HL-60/S4 treated with phorbol 12-myristate 13-acetate at 8.2 ng/mL for 4 days and 3 days (cell line): ENCODE results near the gene PRR19.

ENCODE experiments used
- in situ Hi-C: fragments of 300-500 bp; cut with MboI; formaldehyde crosslinking; loops from 2 replicates; pipeline ENCODE4 v1.15.0; 2022; ENCODE audit warnings: low sequenced_read_pairs

The PRR19 gene

GRCh38 chr19:42293948-42294347, 8.0 kb upstream of the PRR19 start:
- in situ Hi-C loops: no loop called here

GRCh38 chr19:42294471-42295137, 7.3 kb upstream of the PRR19 start:
- in situ Hi-C loops: no loop called here

GRCh38 chr19:42295342-42295741, 6.6 kb upstream of the PRR19 start:
- in situ Hi-C loops: no loop called here

- in situ Hi-C loops: no loop called here
These were observed 6.0 kb upstream of the PRR19 start for GRCh38 chr19:42295831-42296525.

GRCh38 chr19:42297039-42297438, 4.9 kb upstream of the PRR19 start:
- in situ Hi-C loops: no loop called here

GRCh38 chr19:42303101-42303464, 1.2 kb downstream of the PRR19 start:
- in situ Hi-C loops: no loop called here

- in situ Hi-C loops: no loop called here
These were observed 1.9 kb downstream of the PRR19 start for GRCh38 chr19:42303876-42304275.

GRCh38 chr19:42306646-42307045, 4.7 kb downstream of the PRR19 start:
- in situ Hi-C loops: no loop called here

- in situ Hi-C loops: no loop called here
These were observed 7.8 kb downstream of the PRR19 start for GRCh38 chr19:42309686-42310085.

- in situ Hi-C loops: no loop called here
These were observed 9.7 kb downstream of the PRR19 start for GRCh38 chr19:42311657-42312056.

GRCh38 chr19:42312370-42312769, 10.4 kb downstream of the PRR19 start:
- in situ Hi-C loops: no loop called here

GRCh38 chr19:42313096-42313839, 11.3 kb downstream of the PRR19 start, which contains the start of gene TMEM145:
Gene TMEM145 (plus strand): TSS chr19:42313309. CDS start chr19:42313377, 68 bp downstream.
- in situ Hi-C loops: no loop called here

GRCh38 chr19:42313840-42314755, 12.2 kb downstream of the PRR19 start:
- in situ Hi-C loops: no loop called here

- in situ Hi-C loops: no loop called here
These were observed 13.1 kb downstream of the PRR19 start for GRCh38 chr19:42315024-42315423.

GRCh38 chr19:42316223-42317211, 14.6 kb downstream of the PRR19 start:
- in situ Hi-C loops: no loop called here

GRCh38 chr19:42317535-42317934, 15.6 kb downstream of the PRR19 start:
- in situ Hi-C loops: no loop called here

GRCh38 chr19:42322305-42322704, 20.4 kb downstream of the PRR19 start:
- in situ Hi-C loops: no loop called here

- in situ Hi-C loops: no loop called here
These were observed 21.5 kb downstream of the PRR19 start for GRCh38 chr19:42323473-42323851.

- in situ Hi-C loops: no loop called here
These were observed 22.1 kb downstream of the PRR19 start for GRCh38 chr19:42323852-42324654.
